ENCODE results near the gene OST4.

GRCh38 chr2:27024812-27025211, 46.6 kb downstream of the OST4 start:
- no peak for TF ChIP-seq CTCF (IDR thresholded peaks at IDR 0.05)
- no peak for TF ChIP-seq EP300 (IDR thresholded peaks at IDR 0.05)

Measured in sigmoid colon (tissue), 4 donors.